ENCODE data around the gene DET1.

The DET1 gene

GRCh38 chr15:88467073-88467934 lies 79.2 kb downstream of the DET1 start, which contains the start of the genes MRPL46 and MRPS11:
Gene MRPL46, minus strand, starts transcription at chr15:88467388. Its CDS starts 11 bp downstream, at chr15:88467377.
Gene MRPS11, plus strand, starts transcription at chr15:88467708. Its CDS starts 10 bp downstream, at chr15:88467718.
- no peaks in the 10 kb centered on the region for H4K20me1 ChIP-seq (ENCODE audit: control insufficient read depth, insufficient read depth, low read depth, low read length)
- peaks cover 30% of the 10 kb centered on the region for H3K4me1 ChIP-seq (ENCODE audit: control insufficient read depth, low read length)
- H3K27me3 ChIP-seq (ENCODE audit: control insufficient read depth, low read length), result no peaks in the 10 kb centered on the region
- H3K27ac ChIP-seq (ENCODE audit: low read depth, low read length), result peak within 1 kb of the TSS; percentile 78
- H3F3A ChIP-seq (ENCODE audit: control insufficient read depth, insufficient read depth), result no peaks in the 10 kb centered on the region
- peak within 1 kb of the TSS; percentile 99 for H3K4me3 ChIP-seq (ENCODE audit: low read length)
- peaks cover 70% of the 10 kb centered on the region for H3K36me3 ChIP-seq (ENCODE audit: control insufficient read depth, low read length)
- TF ChIP-seq CTCF (IDR thresholded peaks at IDR 0.05; ENCODE audit: low read depth, low read length, poor library complexity, severe bottlenecking), result no peak
- TF ChIP-seq EZH2phosphoT487 (IDR thresholded peaks at IDR 0.05; ENCODE audit: borderline replicate concordance, low read length), result no peak
- no peaks in the 10 kb centered on the region for H3K9me2 ChIP-seq (replicated peaks; ENCODE audit: control insufficient read depth, low read length)
- H3K9me3 ChIP-seq (ENCODE audit: control insufficient read depth, insufficient read depth, low read length), result no peaks in the 10 kb centered on the region
- H3K79me2 ChIP-seq (ENCODE audit: control insufficient read depth, low read length), result peaks cover 74% of the 10 kb centered on the region
- peak within 1 kb of the TSS; percentile 79 for H3K4me2 ChIP-seq (ENCODE audit: low read length)

GRCh38 chr15:88465633-88466224 lies 80.8 kb downstream of the DET1 start:
- no peaks in the 10 kb centered on the region for H3K9me2 ChIP-seq (replicated peaks; ENCODE audit: control insufficient read depth, low read length)
- H3K36me3 ChIP-seq (ENCODE audit: control insufficient read depth, low read length), result peaks cover 75% of the 10 kb centered on the region
- H3K27me3 ChIP-seq (ENCODE audit: control insufficient read depth, low read length), result no peaks in the 10 kb centered on the region
- TF ChIP-seq EZH2phosphoT487 (IDR thresholded peaks at IDR 0.05; ENCODE audit: borderline replicate concordance, low read length) (no peak), CTCF (IDR thresholded peaks at IDR 0.05; ENCODE audit: low read depth, low read length, poor library complexity, severe bottlenecking) (no peak)
- H3K27ac ChIP-seq (ENCODE audit: low read depth, low read length), result no peak overlapping the region
- peaks cover 61% of the 10 kb centered on the region for H3K79me2 ChIP-seq (ENCODE audit: control insufficient read depth, low read length)
- peaks cover 30% of the 10 kb centered on the region for H3K4me1 ChIP-seq (ENCODE audit: control insufficient read depth, low read length)
- H3K4me2 ChIP-seq (ENCODE audit: low read length), result peak overlapping the region; percentile 79
- no peaks in the 10 kb centered on the region for H3K9me3 ChIP-seq (ENCODE audit: control insufficient read depth, insufficient read depth, low read length)
- peak overlapping the region; percentile 99 for H3K4me3 ChIP-seq (ENCODE audit: low read length)
- H4K20me1 ChIP-seq (ENCODE audit: control insufficient read depth, insufficient read depth, low read depth, low read length), result no peaks in the 10 kb centered on the region
- no peaks in the 10 kb centered on the region for H3F3A ChIP-seq (ENCODE audit: control insufficient read depth, insufficient read depth)

- H3K27ac ChIP-seq (ENCODE audit: low read depth, low read length), result no peak overlapping the region
- no peaks in the 10 kb centered on the region for H3K9me3 ChIP-seq (ENCODE audit: control insufficient read depth, insufficient read depth, low read length)
- H3F3A ChIP-seq (ENCODE audit: control insufficient read depth, insufficient read depth), result no peaks in the 10 kb centered on the region
- no peak for TF ChIP-seq EZH2phosphoT487 (IDR thresholded peaks at IDR 0.05; ENCODE audit: borderline replicate concordance, low read length)
- no peak for TF ChIP-seq CTCF (IDR thresholded peaks at IDR 0.05; ENCODE audit: low read depth, low read length, poor library complexity, severe bottlenecking)
- no peaks in the 10 kb centered on the region for H3K27me3 ChIP-seq (ENCODE audit: control insufficient read depth, low read length)
- H4K20me1 ChIP-seq (ENCODE audit: control insufficient read depth, insufficient read depth, low read depth, low read length), result no peaks in the 10 kb centered on the region
- H3K4me1 ChIP-seq (ENCODE audit: control insufficient read depth, low read length), result peaks cover 20% of the 10 kb centered on the region
- peaks cover 78% of the 10 kb centered on the region for H3K36me3 ChIP-seq (ENCODE audit: control insufficient read depth, low read length)
- no peak overlapping the region for H3K4me3 ChIP-seq (ENCODE audit: low read length)
- no peaks in the 10 kb centered on the region for H3K9me2 ChIP-seq (replicated peaks; ENCODE audit: control insufficient read depth, low read length)
- H3K79me2 ChIP-seq (ENCODE audit: control insufficient read depth, low read length), result peaks cover 44% of the 10 kb centered on the region
- H3K4me2 ChIP-seq (ENCODE audit: low read length), result no peak overlapping the region
These were observed 82.5 kb downstream of the DET1 start for GRCh38 chr15:88463870-88464532.
